PC-3 (cell line): ENCODE data around the gene FOSL1. TPM values are rescaled to one million over a fixed set of nuclear protein-coding genes. Genes with fewer than 3 reads are reported as not detected.

ENCODE experiments used
- ATAC-seq: fragments of 200-7000 bp; cut with Tn5 transposase; 2 replicates; pipeline ENCODE4 v1.9.1; 2020; ENCODE audit warnings: mild to moderate bottlenecking, moderate library complexity
- BruUV-seq: library from RNA; stranded (reverse); fragments of 400-500 nt; replicated peaks from 2 replicates; lab custom pipeline; 2021; lab: Mats Ljungman, UMichigan
- CTCF ChIA-PET: fragments of 300-600 bp; sonication (Branson Sonifier 250); formaldehyde crosslinking; loops from one replicate; lab custom pipeline; 2022; ENCODE audit warnings: antibody characterized with exemption; lab: Charles Lee
- POLR2A ChIA-PET: fragments of 300-600 bp; sonication (Branson Sonifier 250); formaldehyde crosslinking; loops from one replicate; lab custom pipeline; 2022; ENCODE audit warnings: antibody characterized with exemption; ENCODE audit not compliant: unreplicated experiment; lab: Charles Lee
- DNase-seq: peaks from one replicate; pipeline ENCODE4 v3.0.0-alpha.2; 2015
- H2AFZ ChIP-seq: fragments of 300-600 bp; sonication (generic); 2 replicates; pipeline ENCODE4 v1.6.0; 2016; ENCODE audit warnings: antibody characterized with exemption, low read length
- H3F3A ChIP-seq: fragments of 300-600 bp; sonication (generic); one replicate; pipeline ENCODE4 v1.6.0; 2017; ENCODE audit warnings: antibody characterized with exemption, low read length, control low read depth, mild to moderate bottlenecking; ENCODE audit not compliant: unreplicated experiment
- H3K27ac ChIP-seq: fragments of 300-600 bp; sonication (generic); 2 replicates; pipeline ENCODE4 v1.5.1; 2016; ENCODE audit warnings: mild to moderate bottlenecking, low read length
- H3K27me3 ChIP-seq: fragments of 300-600 bp; sonication (generic); 2 replicates; pipeline ENCODE4 v1.6.1; 2016; ENCODE audit warnings: low read length, mixed read lengths
- H3K36me3 ChIP-seq: fragments of 300-600 bp; sonication (generic); 2 replicates; pipeline ENCODE4 v1.6.1; 2016; ENCODE audit warnings: low read depth, mixed run types, low read length, mixed read lengths
- H3K4me1 ChIP-seq: fragments of 300-600 bp; sonication (generic); 2 replicates; pipeline ENCODE4 v1.5.1; 2016; ENCODE audit warnings: low read length; ENCODE audit not compliant: insufficient read depth
- H3K4me2 ChIP-seq: fragments of 300-600 bp; sonication (generic); 2 replicates; pipeline ENCODE4 v1.6.0; 2016; ENCODE audit warnings: low read length
- H3K4me3 ChIP-seq: fragments of 300-600 bp; sonication (generic); 2 replicates; pipeline ENCODE4 v1.5.1; 2016; ENCODE audit warnings: mild to moderate bottlenecking, low read length, mixed read lengths
- H3K79me2 ChIP-seq: fragments of 300-600 bp; sonication (generic); 2 replicates; pipeline ENCODE4 v1.6.1; 2017; ENCODE audit warnings: low read length, mixed read lengths
- H3K9ac ChIP-seq: fragments of 300-600 bp; sonication (generic); 2 replicates; pipeline ENCODE4 v1.6.0; 2016; ENCODE audit warnings: mild to moderate bottlenecking, low read length
- H3K9me2 ChIP-seq: fragments of 300-600 bp; sonication (generic); replicated peaks from 2 replicates; pipeline ENCODE4 v1.6.1; 2016; ENCODE audit warnings: mixed run types, low read length, mixed read lengths
- H3K9me3 ChIP-seq: fragments of 300-600 bp; sonication (generic); 2 replicates; pipeline ENCODE4 v1.6.1; 2016; ENCODE audit warnings: low read length, mixed read lengths
- H4K20me1 ChIP-seq: fragments of 300-600 bp; sonication (generic); 2 replicates; pipeline ENCODE4 v1.6.1; 2016; ENCODE audit warnings: low read length, mixed read lengths
- CTCF ChIP-seq: fragments of 300-600 bp; sonication (generic); conservative IDR thresholded peaks from 2 replicates; pipeline ENCODE4 v1.5.1; 2017; ENCODE audit warnings: antibody characterized with exemption, low read depth, mild to moderate bottlenecking, low read length
- EZH2 ChIP-seq: fragments of 300-600 bp; sonication (generic); IDR thresholded peaks from one replicate; pipeline ENCODE4 v1.6.1; 2017; ENCODE audit warnings: antibody characterized with exemption, mild to moderate bottlenecking, low read length; ENCODE audit not compliant: unreplicated experiment
- EZH2phosphoT487 ChIP-seq: fragments of 300-600 bp; sonication (generic); IDR thresholded peaks from 2 replicates; pipeline ENCODE4 v1.6.1; 2018; ENCODE audit warnings: mild to moderate bottlenecking, antibody characterized with exemption, low read length, borderline replicate concordance
- intact Hi-C: fragments of 100-400 bp; cut with micrococcal nuclease; formaldehyde crosslinking; loops from 2 replicates; pipeline ENCODE4 v1.9.0; 2023
- total RNA-seq: library from RNA; depleted of rRNA; stranded (reverse); fragments of >200 nt; gene quantifications from 2 replicates; pipeline ENCODE4 v1.2.3, GENCODE V29; 2014

FOSL1 gene
- total RNA-seq, 1 experiment from 2014 or later, result 656 TPM

GRCh38 chr11:65871811-65872548 is 28.2 kb downstream of the FOSL1 start:
- intact Hi-C loops, result no loop called here
- Histone ChIP-seq H3K4me3 (no peak overlapping the region), H3K9ac (no peak overlapping the region)

GRCh38 chr11:65870706-65871681 is 29.2 kb downstream of the FOSL1 start:
- no peak overlapping the region for H3K9ac ChIP-seq
- H3K27me3 ChIP-seq, result no peaks in the 10 kb centered on the region
- no peaks in the 10 kb centered on the region for H3K9me2 ChIP-seq
- H3K4me3 ChIP-seq, result no peak overlapping the region
- no peak for ATAC-seq
- no peak overlapping the region for H3K4me2 ChIP-seq
- H3F3A ChIP-seq, result no peaks in the 10 kb centered on the region
- no peak overlapping the region for H2AFZ ChIP-seq
- no peaks in the 10 kb centered on the region for H4K20me1 ChIP-seq
- intact Hi-C loops, result no loop called here
- H3K36me3 ChIP-seq, result peaks cover 2% of the 10 kb centered on the region; the same call in 1 of the 2 replicates
- H3K79me2 ChIP-seq, result no peaks in the 10 kb centered on the region
- no TSS peak for BruUV-seq
- DNase-seq, result no peak
- no peak for TF ChIP-seq CTCF
- H3K4me1 ChIP-seq, result peaks cover 6% of the 10 kb centered on the region
- H3K27ac ChIP-seq, result no peak overlapping the region
- CTCF ChIA-PET, result no interaction called here
- POLR2A ChIA-PET, result interaction anchor here (0.8 kb wide), 1 partner anchor 12 kb away, joined by 5 read pairs; no protein-coding TSS in a partner anchor
- H3K9me3 ChIP-seq, result no peaks in the 10 kb centered on the region

More at GRCh38 chr11:65871811-65872548, 28.2 kb downstream of the FOSL1 start:
- POLR2A ChIA-PET, result interaction anchor here (0.8 kb wide), 1 partner anchor 13 kb away, joined by 5 read pairs; no protein-coding TSS in a partner anchor
- Histone ChIP-seq H2AFZ (no peak overlapping the region), H3F3A (no peaks in the 10 kb centered on the region), H4K20me1 (no peaks in the 10 kb centered on the region), H3K79me2 (no peaks in the 10 kb centered on the region), H3K4me2 (no peak overlapping the region), H3K27ac (no peak overlapping the region), H3K36me3 (peaks cover under 1% of the 10 kb centered on the region; the same call in 1 of the 2 replicates), H3K27me3 (no peaks in the 10 kb centered on the region), H3K9me3 (no peaks in the 10 kb centered on the region), H3K9me2 (no peaks in the 10 kb centered on the region), H3K4me1 (peaks cover 6% of the 10 kb centered on the region)
- no peak for ATAC-seq
- BruUV-seq, result no TSS peak
- TF ChIP-seq EZH2phosphoT487 (no peak), EZH2 (no peak), CTCF (no peak)
- CTCF ChIA-PET, result interaction anchor here (1.0 kb wide), 1 partner anchor 12 kb away, joined by 3 read pairs; the partner anchor contains the start of gene MUS81
- DNase-seq, result no peak
